Mononuclear cell (primary cell): Measurements from ENCODE around the gene PTPN13. TPM values are rescaled to one million over a fixed set of nuclear protein-coding genes. Genes with fewer than 3 reads are reported as not detected.

Source experiments
- H3K27me3 ChIP-seq: 2 replicates; pipeline ENCODE4 v1.6.0; 2011; ENCODE audit warnings: low read length, control low read depth; ENCODE audit not compliant: insufficient read depth
- H3K4me1 ChIP-seq: 2 replicates; pipeline ENCODE4 v1.5.1; 2011; ENCODE audit warnings: mild to moderate bottlenecking, low read length, control low read depth; ENCODE audit not compliant: insufficient read depth
- H3K4me3 ChIP-seq: 2 replicates; pipeline ENCODE4 v1.5.1; 2011; ENCODE audit warnings: mild to moderate bottlenecking, low read length, moderate library complexity
- H3K9me3 ChIP-seq: 2 replicates; pipeline ENCODE4 v1.5.1; 2011; ENCODE audit warnings: low read depth, mild to moderate bottlenecking, control low read depth, low read length
- total RNA-seq: library from RNA; depleted of rRNA; stranded (reverse); fragments of >200 nt; gene quantifications from one replicate; pipeline ENCODE4 v1.2.3, GENCODE V29; 2012

The PTPN13 gene
- total RNA-seq, 1 donor: 2.2 TPM

DNA sequence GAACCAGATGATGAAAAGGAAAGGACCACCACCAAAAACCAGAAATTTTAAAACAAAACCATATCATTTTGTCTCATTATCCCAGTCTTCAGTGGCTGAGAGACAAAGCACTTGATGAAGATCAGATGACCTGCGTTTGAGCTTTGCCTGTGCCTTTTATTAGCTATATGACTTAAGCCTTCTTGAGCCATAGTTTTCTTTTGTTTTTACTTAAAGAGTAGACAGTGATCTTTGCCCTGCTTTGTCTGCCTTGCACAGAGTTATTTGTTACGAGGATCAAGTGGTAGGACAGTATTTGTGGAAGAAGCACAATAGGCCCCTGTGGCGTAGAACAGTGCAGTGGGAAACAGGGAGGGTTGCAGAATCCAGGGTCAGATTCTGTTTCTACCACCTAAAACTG is 165.2 kb downstream of the PTPN13 start:
- Histone ChIP-seq H3K9me3 (no peaks in the 10 kb centered on the region), H3K4me1 (no peaks in the 10 kb centered on the region), H3K27me3 (no peaks in the 10 kb centered on the region), H3K4me3 (no peak overlapping the region)

DNA sequence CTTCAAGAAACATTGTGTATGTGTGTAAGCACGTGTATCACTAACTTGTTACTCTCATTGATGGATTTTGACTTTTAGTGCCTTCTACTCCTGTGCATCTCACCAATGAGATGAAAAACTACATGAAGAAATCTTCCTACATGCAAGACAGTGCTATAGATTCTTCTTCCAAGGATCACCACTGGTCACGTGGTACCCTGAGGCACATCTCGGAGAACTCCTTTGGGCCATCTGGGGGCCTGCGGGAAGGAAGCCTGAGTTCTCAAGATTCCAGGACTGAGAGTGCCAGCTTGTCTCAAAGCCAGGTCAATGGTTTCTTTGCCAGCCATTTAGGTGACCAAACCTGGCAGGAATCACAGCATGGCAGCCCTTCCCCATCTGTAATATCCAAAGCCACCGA is 168.5 kb downstream of the PTPN13 start:
- H3K9me3 ChIP-seq: no peaks in the 10 kb centered on the region
- no peaks in the 10 kb centered on the region for H3K27me3 ChIP-seq
- H3K4me1 ChIP-seq: no peaks in the 10 kb centered on the region
- no peak overlapping the region for H3K4me3 ChIP-seq

DNA sequence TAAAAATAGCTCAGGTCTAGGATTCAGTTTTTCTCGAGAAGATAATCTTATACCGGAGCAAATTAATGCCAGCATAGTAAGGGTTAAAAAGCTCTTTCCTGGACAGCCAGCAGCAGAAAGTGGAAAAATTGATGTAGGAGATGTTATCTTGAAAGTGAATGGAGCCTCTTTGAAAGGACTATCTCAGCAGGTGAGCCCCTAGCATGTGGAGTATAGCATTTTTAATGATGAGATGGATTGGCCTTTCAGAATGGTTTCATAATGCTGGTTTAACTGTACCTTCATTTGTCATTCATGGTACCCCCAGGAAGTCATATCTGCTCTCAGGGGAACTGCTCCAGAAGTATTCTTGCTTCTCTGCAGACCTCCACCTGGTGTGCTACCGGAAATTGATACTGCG is 175.7 kb downstream of the PTPN13 start:
- Histone ChIP-seq H3K4me3 (no peak overlapping the region), H3K27me3 (no peaks in the 10 kb centered on the region), H3K9me3 (no peaks in the 10 kb centered on the region), H3K4me1 (no peaks in the 10 kb centered on the region)

DNA sequence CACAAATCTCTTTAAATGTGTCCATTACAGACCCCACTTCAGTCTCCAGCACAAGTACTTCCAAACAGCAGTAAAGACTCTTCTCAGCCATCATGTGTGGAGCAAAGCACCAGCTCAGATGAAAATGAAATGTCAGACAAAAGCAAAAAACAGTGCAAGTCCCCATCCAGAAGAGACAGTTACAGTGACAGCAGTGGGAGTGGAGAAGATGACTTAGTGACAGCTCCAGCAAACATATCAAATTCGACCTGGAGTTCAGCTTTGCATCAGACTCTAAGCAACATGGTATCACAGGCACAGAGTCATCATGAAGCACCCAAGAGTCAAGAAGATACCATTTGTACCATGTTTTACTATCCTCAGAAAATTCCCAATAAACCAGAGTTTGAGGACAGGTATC is 177.0 kb downstream of the PTPN13 start:
- H3K4me3 ChIP-seq: no peak overlapping the region
- H3K27me3 ChIP-seq: no peaks in the 10 kb centered on the region
- H3K9me3 ChIP-seq: no peaks in the 10 kb centered on the region
- no peaks in the 10 kb centered on the region for H3K4me1 ChIP-seq

- no peak overlapping the region for H3K4me3 ChIP-seq
- no peaks in the 10 kb centered on the region for H3K9me3 ChIP-seq
- H3K27me3 ChIP-seq: no peaks in the 10 kb centered on the region
- no peaks in the 10 kb centered on the region for H3K4me1 ChIP-seq
Measured at GRCh38 chr4:86775061-86775460, 180.9 kb downstream of the PTPN13 start.

- no peaks in the 10 kb centered on the region for H3K27me3 ChIP-seq
- no peaks in the 10 kb centered on the region for H3K9me3 ChIP-seq
- no peaks in the 10 kb centered on the region for H3K4me1 ChIP-seq
- H3K4me3 ChIP-seq: no peak overlapping the region
Measured at GRCh38 chr4:86778175-86778574, 184.1 kb downstream of the PTPN13 start.

DNA sequence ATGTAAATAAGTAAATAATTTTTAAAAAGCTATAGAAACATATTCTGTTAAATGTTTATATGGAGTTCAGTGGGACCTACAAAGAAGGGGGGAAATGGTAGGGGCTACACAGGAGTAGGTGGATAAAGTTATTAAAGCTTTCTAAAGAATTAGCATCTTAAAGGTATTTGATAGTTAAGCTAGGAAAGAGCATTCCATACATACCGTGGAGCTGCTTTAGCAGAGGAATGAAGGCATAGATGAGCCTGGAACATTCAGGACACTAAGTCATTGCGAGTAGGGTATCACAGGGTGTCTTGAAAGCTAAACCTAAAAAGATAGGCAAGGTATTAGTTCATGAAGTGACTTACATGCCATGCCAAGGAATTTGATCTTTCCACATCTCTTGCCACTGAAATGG is 194.7 kb downstream of the PTPN13 start:
- H3K9me3 ChIP-seq: no peaks in the 10 kb centered on the region
- H3K4me3 ChIP-seq: no peak overlapping the region
- H3K27me3 ChIP-seq: no peaks in the 10 kb centered on the region
- no peaks in the 10 kb centered on the region for H3K4me1 ChIP-seq

GRCh38 chr4:86791126-86791525 is 197.0 kb downstream of the PTPN13 start:
- H3K9me3 ChIP-seq: no peaks in the 10 kb centered on the region
- no peaks in the 10 kb centered on the region for H3K27me3 ChIP-seq
- no peak overlapping the region for H3K4me3 ChIP-seq
- no peaks in the 10 kb centered on the region for H3K4me1 ChIP-seq

GRCh38 chr4:86809809-86810208 is 215.7 kb downstream of the PTPN13 start:
- Histone ChIP-seq H3K9me3 (no peaks in the 10 kb centered on the region), H3K4me3 (no peak overlapping the region), H3K27me3 (no peaks in the 10 kb centered on the region), H3K4me1 (no peaks in the 10 kb centered on the region)

- no peaks in the 10 kb centered on the region for H3K9me3 ChIP-seq
- H3K4me3 ChIP-seq: no peak overlapping the region
- no peaks in the 10 kb centered on the region for H3K4me1 ChIP-seq
- H3K27me3 ChIP-seq: no peaks in the 10 kb centered on the region
Measured at GRCh38 chr4:86810847-86811246, 216.7 kb downstream of the PTPN13 start.

GRCh38 chr4:86815653-86816052 is 221.5 kb downstream of the PTPN13 start:
- Histone ChIP-seq H3K9me3 (no peaks in the 10 kb centered on the region), H3K4me3 (no peak overlapping the region), H3K4me1 (no peaks in the 10 kb centered on the region), H3K27me3 (no peaks in the 10 kb centered on the region)

GRCh38 chr4:86816501-86817273 is 222.6 kb downstream of the PTPN13 start:
- Histone ChIP-seq H3K4me1 (no peaks in the 10 kb centered on the region), H3K4me3 (no peak overlapping the region), H3K9me3 (no peaks in the 10 kb centered on the region), H3K27me3 (no peaks in the 10 kb centered on the region)

GRCh38 chr4:86818211-86818610 is 224.1 kb downstream of the PTPN13 start:
- no peaks in the 10 kb centered on the region for H3K4me1 ChIP-seq
- no peaks in the 10 kb centered on the region for H3K27me3 ChIP-seq
- H3K4me3 ChIP-seq: no peak overlapping the region
- no peaks in the 10 kb centered on the region for H3K9me3 ChIP-seq

- no peak overlapping the region for H3K4me3 ChIP-seq
- no peaks in the 10 kb centered on the region for H3K4me1 ChIP-seq
Measured at GRCh38 chr4:86818841-86819240, 224.7 kb downstream of the PTPN13 start.

GRCh38 chr4:86819561-86819960 is 225.4 kb downstream of the PTPN13 start:
- Histone ChIP-seq H3K4me1 (no peaks in the 10 kb centered on the region), H3K4me3 (no peak overlapping the region), H3K27me3 (no peaks in the 10 kb centered on the region), H3K9me3 (no peaks in the 10 kb centered on the region)

More at GRCh38 chr4:86818841-86819240, 224.7 kb downstream of the PTPN13 start:
- no peaks in the 10 kb centered on the region for H3K27me3 ChIP-seq
- H3K9me3 ChIP-seq: no peaks in the 10 kb centered on the region

- Histone ChIP-seq H3K9me3 (no peaks in the 10 kb centered on the region), H3K4me3 (no peak overlapping the region), H3K27me3 (no peaks in the 10 kb centered on the region), H3K4me1 (no peaks in the 10 kb centered on the region)
Measured at GRCh38 chr4:86821151-86821550, 227.0 kb downstream of the PTPN13 start.
